GM19372 (cell line): ENCODE data around the gene KRTAP29-1.
"Not testable (repeated sequence)": the region's sequence is repeated elsewhere in the genome, so short reads cannot be mapped to it uniquely, and the experiment has no call there.

ENCODE experiments used
- ATAC-seq: cut with Tn5 transposase; IDR thresholded peaks from one replicate; pipeline ENCODE4 v1.9.1; 2021; ENCODE audit warnings: mild to moderate bottlenecking, low read depth, moderate library complexity; ENCODE audit not compliant: unreplicated experiment

The KRTAP29-1 gene, protein sequence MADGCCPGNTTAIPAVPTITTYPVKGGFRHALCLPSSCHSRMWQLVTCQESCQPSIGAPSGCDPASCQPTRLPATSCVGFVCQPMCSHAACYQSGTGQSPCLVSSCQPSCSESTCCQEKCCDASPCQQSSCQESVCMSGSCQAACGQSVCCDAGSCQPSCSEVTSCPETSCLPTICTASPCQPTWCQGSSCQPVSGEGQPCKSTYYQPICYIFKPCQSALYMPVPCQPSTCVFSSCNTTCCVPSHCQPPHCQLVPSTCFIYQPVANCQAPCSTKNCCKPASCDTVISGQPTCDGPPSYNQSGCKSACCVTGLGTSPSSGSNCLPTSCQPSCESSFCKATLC

DNA sequence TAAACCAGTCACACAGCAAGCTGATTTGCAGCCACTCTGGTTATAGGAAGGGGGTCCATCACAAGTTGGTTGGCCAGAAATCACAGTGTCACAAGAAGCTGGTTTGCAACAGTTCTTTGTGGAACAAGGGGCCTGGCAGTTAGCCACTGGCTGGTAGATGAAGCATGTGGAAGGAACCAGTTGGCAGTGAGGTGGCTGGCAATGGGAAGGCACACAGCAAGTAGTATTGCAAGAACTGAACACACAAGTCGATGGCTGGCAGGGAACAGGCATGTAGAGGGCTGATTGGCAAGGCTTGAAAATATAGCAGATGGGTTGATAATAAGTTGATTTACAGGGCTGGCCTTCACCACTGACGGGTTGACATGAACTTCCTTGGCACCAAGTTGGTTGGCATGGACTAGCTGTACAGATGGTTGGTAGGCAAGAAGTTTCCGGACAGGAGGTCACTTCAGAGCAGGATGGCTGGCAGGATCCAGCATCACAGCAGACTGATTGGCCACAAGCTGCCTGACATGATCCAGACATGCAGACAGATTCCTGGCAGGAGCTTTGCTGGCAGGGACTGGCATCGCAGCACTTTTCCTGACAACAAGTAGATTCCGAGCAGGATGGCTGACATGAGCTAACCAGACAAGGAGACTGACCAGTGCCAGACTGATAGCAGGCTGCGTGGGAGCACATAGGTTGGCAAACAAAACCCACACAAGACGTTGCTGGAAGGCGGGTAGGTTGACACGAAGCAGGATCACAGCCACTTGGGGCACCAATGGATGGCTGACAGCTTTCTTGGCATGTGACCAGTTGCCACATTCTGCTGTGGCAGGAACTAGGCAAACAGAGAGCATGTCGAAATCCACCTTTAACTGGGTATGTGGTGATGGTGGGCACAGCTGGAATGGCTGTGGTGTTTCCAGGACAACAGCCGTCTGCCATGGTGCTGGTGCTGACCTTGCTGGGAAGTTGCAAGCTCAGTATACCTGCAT lies at the start of gene KRTAP29-1:
Gene KRTAP29-1 (minus strand): TSS at position 936 of the 986 bp plus-strand sequence. CDS start 0 bp downstream, at position 936.
- no peak for ATAC-seq

DNA sequence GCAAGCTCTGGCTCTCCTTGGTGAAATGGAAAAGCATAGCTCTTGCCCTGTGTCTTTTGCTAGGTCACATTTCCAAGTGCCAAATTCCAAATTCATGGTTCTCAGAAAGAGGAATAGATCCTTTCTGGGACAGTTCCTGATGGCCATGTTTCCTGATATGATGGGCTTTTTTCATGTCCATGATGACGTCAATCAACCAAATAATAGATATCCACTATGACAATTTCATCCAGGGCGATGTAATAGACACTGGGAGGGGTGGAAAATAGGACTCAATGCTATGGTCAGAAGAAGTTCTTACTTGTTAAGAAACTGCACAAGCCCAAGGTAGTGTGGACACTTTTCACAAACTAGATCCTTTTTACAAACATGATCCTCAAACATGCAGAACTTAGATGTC lies 48.5 kb upstream of the KRTAP29-1 start:
- no peak for ATAC-seq

DNA sequence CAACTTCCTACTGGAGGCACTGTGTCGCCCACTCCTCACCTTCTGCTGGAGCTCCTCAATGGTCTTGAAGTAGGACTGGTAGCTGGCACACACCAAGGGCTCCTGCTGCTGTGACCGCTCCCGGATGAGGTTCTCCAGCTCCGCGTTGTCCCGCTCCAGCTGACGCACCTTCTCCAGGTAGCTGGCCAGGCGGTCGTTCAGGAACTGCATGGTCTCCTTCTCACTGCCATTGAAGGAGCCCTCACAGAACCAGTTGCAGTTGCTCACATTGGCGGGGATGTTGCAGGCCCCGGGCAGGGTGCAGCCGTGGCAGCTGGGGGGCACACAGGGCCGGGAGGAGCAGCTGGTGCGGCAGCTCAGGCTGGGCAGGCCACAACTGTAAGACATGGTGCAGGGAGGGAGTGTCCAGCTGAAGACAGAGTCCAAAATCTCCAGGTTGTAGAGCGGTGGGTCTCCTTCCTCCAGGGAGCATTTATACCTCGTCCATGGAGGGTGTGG lies 47.8 kb upstream of the KRTAP29-1 start, which contains the start of gene KRT33A:
Gene KRT33A (minus strand): TSS at position 448 of the 498 bp plus-strand sequence. CDS start 61 bp downstream, at position 387.
- not testable (repeated sequence) for ATAC-seq

DNA sequence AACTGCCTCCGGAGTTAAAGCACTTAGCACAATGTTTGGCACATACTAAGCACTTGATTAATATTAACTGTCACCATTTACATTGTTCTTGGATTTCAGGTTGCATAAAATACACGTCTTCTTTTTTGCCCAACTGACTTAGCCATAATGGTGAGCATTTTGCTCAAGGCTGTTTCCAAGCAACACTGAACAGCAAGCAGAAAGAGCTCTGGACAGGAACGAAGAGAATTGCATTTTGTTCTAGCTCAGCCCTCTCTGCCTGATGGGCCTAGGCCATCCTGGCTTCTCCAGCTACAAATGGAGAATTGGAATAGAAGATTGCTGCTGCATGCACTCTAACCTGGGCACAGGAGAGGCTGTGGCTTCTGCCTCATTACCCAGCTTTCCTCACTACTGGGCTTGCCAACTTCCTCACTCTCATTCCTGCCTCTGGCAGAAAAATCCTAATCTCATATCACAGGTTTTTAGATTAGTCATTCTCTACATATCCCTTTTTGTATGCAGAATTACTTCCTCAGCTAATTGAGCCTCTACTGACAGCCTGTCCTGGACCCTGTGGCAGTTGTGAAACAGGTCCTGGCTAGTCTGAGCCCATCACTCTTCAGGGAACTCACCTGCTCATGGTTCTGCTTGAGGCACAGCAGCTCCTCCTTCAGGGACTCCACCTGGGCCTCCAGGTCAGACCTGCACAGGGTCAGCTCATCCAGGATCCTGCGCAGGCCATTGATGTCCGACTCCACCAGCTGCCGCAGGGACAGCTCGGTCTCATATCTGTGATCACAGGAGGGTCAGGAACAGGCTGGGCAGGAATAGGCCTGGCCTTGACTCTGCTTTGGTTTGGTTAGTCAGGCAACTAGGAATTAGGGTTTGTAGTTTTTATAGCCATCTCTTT lies 45.5 kb upstream of the KRTAP29-1 start:
- no peak for ATAC-seq

DNA sequence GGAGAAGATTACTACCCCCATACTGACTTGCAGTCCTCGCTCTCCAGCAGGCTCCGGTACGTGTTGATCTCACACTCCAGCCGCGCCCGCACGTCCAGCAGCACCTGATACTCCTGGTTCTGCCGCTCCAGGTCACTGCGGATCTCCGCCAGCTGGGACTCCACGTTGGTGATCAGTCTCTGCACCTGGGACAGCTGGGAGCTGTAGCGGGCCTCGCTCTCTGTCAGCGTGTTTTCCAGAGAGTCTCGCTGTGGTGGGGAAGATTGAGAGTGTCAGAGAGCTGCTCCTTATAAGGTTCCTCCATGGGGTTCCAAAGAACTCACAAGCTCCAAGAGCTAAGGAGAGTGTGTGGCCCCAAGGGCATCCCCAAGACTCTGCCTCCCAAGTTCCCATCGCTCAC lies 43.8 kb upstream of the KRTAP29-1 start:
- ATAC-seq, result not testable (repeated sequence)

DNA sequence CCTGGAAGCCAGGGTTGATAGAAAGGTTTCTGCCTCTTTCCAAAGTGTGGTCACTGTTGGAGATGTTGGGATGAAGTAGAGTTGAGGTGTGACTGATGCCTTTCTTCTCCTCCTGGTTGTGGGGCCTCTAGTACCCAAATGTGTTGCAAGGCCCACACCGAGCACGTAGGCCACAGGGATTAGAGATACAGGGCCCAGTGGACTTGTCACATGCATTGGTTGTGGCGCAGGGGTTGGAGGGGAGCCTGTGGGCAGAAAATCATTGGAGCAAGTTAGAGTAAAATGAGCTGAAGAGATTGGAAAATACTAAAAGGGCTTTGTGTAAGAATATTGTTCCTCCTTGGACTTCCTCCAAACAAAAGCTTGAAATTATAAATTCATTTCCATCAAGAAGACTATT lies 43.3 kb upstream of the KRTAP29-1 start:
- no peak for ATAC-seq

DNA sequence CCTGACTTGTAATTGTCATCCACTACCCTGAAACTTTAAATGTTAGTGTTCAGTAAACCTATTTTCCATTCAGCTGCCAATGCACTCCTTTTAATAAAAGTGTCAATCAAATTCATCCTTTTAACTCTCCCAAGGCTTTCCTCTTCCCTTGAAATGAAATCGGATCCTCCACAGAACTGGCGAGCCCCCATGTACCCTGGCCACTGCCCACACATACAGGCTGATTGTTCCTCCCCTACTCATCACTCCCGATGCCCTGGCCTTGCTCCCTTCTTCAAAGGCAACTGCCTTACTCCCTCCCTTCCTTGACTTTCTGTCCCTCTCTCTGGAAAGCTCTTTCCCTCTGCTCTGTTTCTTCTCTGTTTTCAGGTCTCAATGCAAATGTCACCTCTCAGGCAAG lies 40.4 kb upstream of the KRTAP29-1 start:
- ATAC-seq, result no peak

DNA sequence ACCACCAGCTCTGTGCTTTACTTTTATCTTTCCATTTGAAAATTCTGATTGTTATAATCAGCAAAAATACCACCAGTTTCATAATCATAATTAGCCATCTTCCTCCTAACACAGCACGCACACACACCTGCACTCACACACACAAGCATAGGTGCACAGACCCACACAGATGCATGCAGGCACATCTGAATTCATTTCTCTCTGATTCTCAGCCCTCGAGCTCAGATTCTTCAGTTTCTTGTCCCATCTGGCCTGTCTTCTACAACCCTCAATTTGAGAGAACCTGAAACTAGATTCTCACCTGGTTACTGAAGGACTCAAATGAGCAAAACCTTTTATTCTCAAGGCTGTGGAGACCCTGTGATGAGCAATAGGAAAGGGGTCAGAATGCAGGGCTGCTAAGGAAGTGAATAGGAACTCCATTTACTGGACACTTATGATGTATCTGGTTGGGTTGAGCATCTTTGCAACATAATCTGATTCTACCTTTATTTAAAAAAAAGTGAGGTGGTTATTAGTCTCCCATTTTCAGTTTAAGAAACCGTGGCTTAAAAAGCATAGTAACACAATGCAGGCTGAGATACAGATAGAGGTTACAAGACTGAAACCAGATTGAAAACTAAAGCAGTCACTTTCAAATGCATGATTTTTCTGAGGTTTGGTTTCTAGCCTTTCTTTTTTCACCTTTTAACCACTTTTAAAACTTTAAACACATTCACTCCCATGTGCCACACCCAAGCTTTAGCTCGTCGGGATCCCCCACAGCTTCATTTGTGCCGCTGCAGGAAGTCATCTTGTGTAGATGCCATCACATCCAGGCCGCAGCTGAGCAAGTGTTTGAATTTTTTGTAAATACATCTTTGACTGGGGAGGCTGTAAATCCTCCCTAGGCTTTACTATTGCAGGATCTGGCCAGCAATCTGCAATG lies 38.5 kb upstream of the KRTAP29-1 start:
- ATAC-seq, result no peak

DNA sequence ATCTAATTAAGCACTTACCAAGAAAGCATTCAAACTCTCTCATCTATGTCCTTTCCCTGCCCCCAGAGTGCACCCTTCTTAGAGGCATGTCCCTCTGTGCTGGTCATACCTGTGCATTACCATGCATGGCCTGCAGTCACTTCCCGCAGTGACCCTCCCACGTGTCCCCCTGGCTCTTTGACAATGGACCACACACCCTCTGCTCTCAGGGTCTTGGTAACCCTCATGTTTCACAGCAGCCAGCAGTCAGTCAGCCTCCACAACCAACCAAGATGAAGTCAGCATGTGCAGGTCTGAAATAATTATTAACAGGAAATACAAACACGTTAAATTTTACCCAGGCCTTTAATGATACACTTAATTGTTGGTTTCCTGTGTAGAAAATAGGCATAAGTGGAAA lies 37.8 kb upstream of the KRTAP29-1 start:
- no peak for ATAC-seq

DNA sequence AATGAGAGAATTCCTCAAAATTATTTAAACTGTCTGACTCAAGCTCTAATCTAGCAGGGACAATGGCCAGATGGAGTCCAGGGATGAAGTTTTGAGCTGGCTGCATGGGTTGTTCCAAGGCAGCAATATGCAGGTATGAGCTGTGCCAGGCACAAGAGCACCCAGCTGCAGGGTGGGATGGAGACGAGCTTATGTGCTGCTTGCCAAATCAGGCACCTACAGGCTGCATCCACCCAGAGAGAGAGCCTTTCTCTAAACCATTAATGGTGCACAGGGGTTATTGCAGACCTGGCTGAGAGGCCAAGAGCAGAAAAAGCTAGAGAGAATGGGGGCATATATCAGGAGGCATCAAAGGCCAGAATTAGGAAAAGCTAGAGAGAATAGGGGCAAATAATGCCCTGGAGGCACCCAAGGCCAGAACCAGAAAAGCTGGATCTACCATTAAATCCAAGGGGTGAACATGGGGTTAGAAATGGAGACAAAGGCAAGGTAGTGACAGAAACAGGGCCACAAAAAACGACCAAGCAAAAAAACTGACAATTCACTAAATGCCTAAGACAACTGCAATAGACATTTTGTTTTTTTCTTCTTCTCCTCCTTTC lies 37.0 kb upstream of the KRTAP29-1 start:
- no peak for ATAC-seq

DNA sequence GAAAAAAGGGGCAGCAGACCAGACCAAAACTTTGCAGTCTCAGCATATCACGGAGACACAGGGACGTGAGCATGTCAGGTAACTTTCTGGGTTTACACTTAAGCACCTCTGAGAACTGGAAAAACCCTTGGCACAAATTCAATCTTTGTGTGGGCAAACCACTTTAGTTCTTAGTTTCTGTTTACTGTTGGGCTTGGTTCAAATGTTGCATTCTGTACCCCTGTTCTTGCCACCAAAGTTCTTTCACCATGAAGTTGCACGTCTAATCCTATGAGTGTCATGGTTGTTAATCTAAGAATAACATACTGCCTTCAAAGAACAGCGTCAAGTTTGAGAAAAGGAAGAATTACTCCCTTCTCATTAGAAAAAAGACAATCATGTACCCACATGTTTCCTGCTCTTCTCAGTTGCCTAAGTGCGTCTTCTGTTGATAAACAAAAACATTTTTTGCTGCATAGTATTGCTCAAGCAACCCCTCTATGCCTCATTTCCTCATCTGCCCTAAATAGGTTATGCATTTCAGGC lies 36.4 kb upstream of the KRTAP29-1 start:
- ATAC-seq, result no peak

DNA sequence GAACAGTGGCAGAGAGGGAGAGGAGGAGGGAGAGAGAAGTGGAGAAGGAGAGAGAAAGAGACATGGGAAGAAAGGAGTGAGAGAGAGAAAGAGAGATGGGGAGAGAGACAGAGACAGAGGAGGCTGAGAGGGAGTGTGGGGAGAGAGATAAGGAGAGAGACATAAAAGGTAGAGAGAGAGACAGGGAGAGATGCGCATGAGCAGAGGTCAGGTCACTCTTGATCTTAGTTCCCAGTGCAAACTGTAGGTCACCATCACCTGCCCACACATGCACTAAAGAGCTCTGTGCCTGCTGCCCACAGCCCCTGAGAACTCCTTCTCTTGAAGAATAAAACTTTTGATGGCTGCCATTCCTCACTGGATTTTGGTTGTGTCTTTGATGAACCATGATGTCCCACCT lies 33.1 kb upstream of the KRTAP29-1 start:
- ATAC-seq, result no peak

DNA sequence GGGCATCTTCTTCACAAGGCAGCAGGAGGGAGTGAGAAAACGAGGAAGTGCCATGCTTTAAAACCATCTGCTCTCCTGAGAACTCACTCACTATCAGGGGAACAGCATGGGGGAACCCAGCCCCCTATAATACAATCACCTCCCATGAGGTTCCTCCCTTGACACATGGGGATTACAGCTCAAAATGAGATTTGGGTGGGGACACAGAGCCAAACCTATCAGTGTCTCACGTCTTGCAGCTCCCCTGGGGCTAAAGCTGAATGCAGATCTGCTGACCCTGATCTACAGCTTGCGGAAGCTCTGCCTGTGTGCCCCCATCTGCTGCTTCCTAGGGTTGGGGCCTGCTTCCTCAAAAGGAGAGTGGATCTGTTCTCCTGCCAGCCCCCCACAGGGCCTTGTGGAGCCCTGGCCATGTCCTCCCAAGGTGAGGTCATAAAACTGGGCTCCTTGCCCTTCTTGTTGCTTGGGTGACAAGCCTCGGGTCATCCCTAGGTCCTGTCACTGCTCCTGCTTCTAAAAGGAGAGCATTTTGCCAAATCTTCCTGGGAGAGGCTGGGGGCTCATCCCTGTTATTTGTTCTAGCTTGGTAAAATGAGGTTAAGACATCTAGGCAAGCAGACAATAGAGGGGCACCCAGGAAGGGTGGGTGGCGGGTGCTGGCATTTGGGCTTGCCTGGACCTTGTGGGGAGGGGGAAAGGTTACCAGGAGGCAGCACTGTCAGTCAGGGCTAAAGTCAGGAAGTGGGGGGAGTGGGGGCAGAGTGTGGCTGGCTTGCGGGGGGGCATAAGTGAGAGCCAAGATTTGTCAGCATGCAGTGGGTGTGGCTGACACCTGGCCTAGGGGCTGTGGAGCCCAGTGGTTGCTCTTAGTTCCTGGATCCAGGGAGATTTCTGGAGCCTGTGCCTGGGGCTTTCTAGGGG lies 32.0 kb upstream of the KRTAP29-1 start:
- no peak for ATAC-seq

DNA sequence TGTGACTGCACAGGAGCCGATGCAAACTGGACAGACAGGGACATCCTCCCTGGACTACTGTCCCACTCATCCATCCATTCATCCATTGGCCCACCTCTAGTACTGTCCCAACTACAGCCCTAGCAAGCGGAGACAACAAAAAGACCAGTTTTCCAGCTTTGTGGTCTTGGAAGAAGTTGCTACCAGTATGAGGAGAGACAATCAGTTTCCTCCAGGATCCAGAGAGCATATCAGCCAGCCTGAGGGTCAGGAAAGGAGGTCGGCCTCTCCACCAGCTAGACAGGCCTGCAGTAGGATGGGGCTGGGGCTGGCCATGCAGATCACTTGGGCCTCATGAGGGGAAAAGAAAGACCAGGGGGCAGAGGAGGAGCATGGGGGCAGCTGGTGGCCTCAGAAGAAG lies 31.2 kb upstream of the KRTAP29-1 start:
- no peak for ATAC-seq

DNA sequence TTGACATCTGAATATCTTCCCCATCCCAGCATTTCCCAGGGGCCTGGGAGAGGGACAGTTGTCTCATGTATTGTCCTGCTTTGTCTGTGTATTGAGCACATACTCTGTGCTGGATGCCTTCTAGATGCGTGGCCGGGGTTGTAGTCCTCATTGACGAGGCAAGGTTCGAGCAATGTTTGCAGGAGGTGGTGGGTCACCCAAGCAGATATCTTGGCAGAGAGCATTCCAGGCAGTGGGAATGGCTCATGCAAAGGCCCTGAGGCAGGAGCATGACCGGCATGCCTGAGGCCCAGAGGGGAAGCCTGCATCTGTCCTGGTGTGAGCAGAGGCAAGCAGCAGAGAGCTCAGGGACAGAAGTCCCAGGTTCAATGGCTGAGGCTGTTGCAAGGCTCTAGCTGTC lies 30.4 kb upstream of the KRTAP29-1 start:
- ATAC-seq, result no peak

DNA sequence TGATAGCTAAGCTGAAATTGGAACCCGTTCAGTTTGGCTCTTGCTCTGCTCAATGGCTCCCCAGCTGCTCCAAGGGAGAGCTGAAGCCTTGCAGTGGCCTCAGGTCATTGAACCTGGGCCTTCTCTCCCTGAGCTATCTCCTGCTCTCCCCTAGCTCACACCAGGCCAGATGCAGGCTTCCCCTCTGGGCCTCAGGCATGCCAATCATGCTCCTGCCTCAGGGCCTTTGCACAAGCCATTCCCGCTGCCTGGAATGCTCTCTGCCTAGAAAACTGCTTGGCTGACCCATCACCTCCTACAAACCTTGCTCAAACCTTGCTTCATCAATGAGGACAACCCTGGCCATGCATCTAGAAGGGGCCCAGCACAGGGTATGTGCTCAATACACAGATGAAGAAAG lies 29.6 kb upstream of the KRTAP29-1 start:
- no peak for ATAC-seq

DNA sequence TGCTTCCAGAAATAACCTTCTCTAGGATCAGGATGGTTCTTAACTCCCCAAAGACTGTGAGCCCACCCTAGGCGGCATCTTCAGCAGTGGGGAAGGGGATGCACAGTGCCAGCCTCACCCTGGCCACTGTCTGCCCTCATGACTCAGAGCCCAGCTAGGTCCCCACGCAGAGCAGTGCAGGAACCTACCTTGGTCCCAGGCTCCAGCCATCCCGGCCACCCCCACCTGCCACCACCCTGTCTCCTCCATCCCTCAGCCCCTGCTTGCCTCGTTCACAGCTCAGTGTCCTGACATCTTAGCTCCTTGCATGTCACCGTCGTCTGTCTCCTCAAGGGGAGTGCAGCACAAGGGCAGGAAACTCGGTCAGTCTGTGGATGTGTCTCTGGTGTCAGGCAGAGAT lies 29.0 kb upstream of the KRTAP29-1 start:
- no peak for ATAC-seq
